Embryonic facial prominence (tissue), 1 donor: Measurements from ENCODE around the gene ACP2.
A peak's percentile ranks its signal among the peaks of the same experiment; 100 is the strongest.
"Not testable (repeated sequence)": the region's sequence is repeated elsewhere in the genome, so short reads cannot be mapped to it uniquely, and the experiment has no call there.

Experiments used
- DNase-seq: peaks from one replicate; pipeline ENCODE4 v3.0.0-alpha.2; 2016; ENCODE audit errors: extremely low spot score

The ACP2 gene

DNA sequence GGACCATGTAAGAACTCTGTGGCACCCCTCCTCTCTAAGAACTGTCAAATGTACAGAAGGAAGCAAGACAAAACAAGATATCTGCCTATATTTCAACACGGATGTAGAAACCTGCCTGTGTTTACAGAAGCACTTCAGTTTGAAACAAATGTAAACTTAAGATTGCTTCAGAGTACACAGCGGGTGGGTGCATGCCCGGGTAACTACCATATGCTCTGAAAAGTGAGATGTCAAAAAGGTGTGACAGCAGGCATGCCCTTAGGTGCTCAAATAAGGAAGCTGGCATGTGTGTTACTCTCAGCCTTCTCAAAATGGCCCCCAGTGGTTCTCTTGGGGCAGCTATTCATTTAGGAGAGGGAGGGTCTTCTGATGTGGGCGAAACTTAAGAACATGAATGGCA is 5.2 kb downstream of the ACP2 start:
- no peak for DNase-seq

DNA sequence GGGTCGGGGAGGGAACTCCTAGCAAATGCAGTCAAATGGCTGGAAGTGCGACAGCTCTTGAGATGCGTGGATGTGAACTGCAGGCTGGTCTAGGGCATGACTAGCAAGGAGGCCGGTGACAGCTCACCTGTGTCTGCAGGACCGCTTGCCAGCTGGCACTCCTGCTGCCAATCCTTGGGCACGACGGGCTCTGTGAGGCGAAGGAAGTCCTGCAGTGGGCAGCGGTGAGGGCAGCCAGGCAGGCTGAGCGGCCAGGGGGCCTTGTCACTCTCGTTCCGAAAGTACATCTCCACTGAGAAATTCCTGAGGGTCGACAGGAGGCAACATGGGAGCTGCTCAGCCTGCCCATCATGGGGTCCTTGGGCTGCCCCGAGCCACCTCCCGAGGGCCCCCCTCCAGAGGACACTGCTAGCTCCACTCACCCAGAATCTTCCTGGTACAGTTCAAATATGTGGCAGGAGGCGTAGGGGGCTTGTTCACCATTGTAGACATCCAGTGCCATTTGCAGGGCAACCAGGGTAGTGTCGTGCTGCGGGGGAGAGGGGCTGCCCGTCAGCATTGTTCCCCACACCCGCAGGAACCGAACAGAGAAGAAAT is 5.9 kb downstream of the ACP2 start:
- no peak for DNase-seq

DNA sequence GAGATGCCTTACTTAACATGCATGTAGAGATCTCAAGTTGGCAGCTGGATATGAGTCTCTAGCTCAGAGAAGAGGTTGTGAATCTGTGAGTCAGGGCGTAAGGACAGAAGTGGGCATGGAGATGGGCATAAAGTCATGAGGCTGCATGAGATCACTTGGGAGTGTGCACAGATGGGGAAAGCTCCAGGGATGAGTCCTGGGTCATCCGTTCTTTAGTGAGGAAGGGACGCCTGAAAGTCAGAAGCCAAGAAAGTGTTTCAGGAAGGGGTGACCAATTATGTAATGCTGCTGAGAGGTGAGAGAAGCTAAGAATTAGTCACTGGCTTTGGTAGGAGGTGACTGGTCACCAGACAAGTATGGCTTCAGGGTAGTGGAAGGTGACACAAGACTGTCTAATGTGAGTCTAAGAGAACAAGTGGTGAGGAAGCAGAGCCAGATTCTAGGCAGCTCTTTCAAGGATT is 6.7 kb downstream of the ACP2 start:
- no peak for DNase-seq

DNA sequence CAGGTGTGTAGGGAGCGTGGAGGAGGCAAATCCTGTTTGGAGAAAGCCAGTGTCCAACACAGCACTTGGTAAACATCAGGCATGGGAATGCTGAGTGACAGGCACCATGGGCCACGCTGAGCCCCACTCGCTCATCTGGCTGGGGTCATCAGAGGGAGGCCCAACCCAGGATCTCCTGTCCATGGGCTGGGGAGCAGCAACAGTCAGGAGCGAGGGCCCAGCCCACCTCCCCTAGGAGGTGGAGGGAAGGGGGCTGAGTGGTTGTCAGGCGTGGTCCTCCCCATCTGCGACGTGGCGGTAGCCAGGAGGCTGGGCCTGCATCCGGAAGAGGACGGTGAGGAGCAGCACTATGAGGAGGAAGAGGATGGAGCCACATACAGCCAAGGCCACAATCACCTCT is 8.8 kb downstream of the ACP2 start:
- DNase-seq = no peak

DNA sequence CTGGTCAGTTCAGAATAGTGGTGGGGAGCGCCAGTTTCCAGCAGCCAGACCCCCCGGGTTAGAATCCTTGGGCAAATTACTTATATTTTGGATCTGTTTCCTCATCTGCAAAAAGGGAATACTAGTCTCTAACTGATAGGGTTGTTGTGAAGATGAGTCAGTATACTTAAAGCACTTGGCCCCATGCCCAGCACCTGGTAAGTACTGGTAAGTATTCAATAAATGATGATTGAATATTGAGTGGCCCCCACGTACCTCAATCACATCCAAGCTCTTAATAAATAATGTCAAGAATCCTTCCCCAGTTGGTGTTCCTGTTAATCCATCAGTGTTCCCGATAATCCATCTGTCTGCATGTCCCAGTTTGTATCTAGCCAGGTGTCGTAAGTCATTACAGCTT is 12.1 kb downstream of the ACP2 start:
- DNase-seq = no peak

DNA sequence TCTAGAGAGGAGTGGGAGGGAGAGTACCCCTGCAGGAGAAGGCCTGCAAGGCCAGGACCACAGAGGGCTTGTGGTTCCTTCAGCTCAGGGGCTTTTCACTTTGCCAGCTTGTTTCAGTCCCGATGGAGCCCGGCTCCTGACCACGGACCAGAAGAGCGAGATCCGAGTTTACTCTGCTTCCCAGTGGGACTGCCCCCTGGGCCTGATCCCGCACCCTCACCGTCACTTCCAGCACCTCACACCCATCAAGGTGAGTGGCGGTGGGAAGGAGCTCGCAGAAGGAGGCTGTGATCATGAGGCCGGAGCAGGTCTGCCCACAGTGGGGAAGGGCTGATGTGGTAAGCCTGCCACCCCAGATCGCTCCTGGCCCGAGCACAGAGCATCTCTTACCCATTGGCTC is 13.5 kb downstream of the ACP2 start:
- DNase-seq = no peak

DNA sequence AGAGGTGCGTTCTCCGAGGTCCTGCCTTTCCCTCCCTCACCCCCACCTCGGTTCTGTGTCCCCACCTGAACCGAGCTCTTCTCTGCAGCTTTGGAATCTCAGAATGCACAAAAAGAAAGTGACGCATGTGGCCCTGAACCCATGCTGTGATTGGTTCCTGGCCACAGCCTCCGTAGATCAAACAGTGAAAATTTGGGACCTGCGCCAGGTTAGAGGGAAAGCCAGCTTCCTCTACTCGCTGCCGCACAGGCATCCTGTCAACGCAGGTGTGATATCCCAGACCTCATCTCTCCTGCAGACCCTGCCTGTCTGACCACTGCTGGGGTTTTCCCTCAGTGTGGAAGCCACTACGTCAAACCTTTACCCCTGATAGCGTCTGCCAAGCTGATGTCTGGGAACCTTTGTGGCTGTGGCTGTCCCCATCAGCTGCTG is 13.9 kb downstream of the ACP2 start:
- DNase-seq = no peak

DNA sequence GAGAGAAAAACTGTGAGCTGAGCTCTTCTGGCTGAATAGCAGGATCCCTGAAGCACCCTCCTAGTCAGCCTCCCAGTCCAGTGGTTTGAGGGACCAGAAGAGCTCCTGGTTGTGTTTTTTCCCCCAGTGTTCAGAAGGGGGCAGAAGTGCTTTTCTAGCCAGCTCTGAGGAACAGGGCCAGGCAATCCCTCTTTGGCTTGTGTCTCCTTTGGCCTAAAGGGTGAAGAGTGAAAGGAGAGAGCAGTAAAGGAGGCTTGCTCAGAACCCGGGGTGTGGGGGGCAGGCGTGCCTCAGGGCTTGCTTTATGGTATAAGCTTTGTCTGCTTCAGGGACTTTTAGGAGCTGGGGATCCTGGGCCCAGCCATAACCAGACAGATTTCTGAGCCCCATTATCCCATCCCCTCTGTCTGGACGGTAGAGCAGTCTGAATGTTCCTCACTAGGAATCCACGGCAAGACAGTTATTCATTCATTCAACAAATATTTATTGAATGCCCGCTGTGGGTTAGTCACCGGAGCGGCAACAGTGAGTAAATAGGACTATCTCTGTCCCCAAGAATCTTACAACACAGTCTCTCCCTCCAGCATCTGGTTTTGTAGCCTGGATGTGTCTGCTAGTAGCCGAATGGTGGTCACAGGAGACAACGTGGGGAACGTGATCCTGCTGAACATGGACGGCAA is 14.5 kb downstream of the ACP2 start:
- no peak for DNase-seq

DNA sequence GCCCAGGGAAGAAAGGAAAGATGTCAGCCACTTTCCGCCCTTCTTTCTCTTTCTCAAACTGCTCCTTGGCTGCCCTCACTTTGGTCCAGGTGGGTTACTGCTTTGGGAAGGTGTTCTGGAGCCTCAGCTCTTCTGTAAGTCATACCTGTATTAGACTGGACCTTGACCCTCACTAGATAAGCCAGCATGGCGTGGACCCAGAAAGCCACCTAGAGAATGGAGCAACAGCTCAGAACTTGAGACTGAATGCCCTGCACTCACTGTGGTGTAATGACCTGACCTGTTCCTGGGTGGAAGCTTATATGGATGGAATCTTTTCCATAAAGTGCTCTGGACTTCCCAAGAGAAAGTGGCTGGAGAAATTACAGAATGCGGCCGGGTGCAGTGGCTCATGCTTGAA is 15.6 kb downstream of the ACP2 start:
- no peak for DNase-seq

DNA sequence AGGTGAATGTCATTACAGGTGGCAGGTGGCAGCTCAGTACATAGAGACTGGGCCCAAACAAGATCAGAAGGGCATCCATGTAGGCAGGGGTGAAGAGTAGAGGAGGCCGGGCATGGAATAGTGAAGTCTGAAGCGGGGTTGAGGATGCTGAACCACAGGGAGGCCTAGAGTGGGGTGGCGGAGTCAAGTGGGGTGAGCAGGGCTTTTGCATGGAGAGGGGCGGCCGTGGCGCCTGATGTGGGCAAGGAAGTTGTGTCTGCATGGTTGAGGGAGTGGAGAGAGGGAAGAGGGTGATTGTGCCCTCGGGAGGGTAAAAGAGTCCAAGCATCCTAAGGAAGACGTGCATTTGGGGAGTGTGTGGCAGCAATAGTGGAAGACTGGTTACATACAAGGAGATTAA is 19.5 kb downstream of the ACP2 start:
- no peak for DNase-seq

DNA sequence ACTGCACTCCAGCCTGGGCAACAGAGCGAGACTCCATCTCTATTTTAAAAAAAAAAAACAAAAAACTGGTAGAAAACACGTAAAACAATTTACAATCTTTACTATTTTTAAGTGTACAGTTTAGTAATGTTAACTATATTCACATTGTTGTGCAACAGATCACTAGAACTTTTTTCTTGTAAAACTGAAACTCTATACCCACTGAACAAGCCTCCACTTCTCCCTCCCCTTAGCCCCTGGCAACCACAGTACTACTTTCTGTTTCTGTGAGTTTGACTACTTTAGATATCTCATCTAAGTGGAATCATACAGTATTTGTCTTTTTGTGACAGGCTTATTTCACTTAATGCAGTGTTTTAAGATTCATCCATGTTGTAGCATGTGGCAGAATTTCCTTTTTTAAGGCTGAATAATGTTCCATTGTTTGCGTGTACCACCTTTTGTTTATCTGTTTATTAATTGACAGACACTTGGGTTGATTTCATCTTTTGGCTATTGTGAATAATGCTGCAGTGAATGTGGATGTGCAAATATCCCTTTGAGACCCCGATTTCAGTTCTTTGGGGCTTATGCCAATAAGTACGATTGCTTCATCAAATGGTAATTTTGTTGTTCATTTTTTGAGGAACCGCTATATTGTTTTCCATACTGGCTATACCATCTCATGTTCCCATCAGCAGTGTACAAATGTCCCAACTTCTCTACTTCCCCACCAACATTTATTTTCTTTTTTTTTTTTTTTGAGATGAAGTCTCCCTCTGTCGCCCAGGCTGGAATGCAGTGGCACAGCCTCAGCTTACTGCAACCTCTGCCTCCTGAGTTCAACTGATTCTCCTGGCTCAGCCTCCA is 22.8 kb downstream of the ACP2 start:
- DNase-seq = no peak

DNA sequence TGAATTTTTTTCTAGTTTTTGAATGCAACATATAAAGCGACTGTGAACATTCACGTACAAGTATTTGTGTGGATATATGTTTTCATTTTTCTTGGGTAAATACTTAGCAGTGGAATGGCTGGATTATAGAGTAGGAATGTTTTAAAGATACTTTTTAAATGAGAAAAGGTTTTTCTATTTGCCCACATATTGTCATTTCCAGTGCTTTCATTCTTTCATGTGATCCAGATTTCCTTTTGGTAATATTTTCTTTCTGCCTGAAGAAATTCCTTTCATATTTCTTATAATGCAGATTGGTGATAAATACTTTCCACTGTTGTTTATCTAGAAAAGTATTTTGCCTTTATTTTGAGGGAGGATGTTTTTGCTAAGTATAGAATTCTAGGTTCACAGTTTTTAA is 25.9 kb downstream of the ACP2 start:
- no peak for DNase-seq

DNA sequence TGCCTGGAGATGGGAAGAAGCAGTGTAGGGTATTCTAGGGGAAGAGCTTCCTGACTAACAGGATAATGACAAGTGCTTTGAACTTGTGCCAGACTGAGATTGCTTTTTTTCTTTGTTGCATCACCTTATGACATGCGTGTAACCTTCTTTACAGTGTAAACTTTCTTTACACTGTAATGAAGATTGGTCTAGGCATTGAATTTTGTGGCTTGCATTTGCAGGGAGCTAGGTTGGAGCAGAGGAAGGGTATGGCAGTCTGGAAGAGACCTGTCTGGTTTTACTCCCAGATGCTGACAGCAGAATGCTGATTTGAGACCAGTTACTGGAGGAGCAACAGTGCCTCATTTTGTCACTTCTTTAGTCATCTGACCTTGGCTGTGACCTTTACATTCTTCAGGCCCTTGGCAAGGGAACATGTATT is 28.2 kb downstream of the ACP2 start:
- DNase-seq = no peak

DNA sequence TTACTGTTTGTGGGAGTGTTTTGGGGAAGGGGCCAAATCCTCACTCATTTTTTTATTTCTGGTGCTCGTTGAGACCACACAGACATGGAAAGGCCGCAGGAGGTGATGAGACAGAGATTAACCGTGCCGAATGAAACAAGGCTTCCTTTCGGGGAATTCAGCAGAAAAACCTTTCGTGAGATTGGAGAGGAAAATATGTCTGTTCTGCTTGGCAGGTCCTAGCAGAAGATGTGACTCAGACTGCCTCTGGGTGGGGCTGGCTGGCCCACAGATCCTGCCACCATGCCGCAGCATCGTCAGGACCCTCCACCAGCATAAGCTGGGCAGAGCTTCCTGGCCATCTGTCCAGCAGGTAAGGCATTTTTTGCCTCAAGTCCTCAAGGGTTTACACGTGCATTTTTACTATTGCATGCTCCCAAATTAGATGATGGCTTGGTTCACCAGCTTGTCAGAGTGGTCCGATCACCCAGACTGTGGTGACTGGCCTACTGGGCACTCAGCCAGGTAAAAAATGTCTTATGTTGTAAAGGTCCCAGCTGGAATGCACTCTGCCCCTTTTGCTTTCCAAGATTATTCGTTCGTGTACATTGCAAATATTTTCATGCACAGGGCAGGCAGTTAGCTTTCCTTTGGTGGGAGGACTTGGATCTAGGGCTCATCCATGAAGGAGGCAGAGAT is 32.4 kb downstream of the ACP2 start:
- DNase-seq = peak; percentile 7

DNA sequence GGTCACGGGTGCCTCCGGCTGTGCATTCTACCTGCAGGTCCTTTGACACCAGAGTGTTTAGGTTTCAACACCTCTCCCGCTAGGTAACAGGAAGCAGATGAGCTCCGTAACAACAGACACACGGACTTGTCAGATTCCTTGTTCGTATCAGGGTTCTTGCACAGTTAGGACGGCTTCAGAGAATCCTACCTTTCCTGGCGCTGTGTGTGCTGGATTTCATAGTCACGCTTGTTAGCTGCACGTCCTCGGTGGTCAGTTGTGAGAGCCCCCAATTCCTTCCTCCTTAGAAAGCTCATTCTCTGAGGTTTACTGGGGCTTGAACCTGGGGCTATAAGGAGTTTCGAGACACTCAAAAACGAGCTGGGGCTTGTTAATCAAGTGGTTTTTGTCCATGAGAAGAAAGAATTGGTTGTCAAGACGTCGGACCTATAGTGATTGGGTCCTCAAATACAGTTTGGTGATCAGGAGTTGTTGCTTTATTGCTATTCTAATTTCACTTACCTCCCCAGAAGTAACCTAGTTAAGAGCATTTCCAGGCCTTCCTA is 33.2 kb downstream of the ACP2 start:
- DNase-seq = no peak

DNA sequence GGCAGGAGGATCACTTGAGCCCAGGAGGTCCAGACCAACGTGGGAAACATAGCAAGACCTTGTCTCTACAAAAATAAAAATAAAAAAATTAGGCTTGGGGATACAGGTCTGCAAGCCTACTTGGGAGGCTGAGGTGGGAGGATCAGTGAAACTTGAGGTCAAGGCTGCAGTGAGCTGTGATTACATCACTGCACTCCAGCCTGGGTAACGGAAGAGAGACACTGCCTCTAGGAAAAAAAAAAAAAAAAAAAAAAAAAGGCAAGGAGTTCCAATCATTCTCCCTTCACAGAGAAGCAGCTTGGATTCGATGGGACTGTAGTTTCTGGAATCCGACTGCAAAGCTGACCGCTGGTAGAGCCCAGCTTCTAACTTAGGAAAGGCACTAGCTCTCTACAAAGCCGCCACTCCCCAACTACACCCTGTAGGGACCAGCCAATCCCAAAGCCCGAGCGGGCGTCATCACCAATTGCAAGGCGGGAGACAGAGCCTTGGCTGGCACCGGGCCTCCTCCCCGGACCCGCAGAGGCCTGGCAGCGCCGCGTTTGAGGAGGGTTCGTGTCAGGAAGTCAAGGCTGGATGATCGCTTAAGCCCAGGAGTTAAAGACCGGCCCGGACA is 34.6 kb downstream of the ACP2 start:
- no peak for DNase-seq

DNA sequence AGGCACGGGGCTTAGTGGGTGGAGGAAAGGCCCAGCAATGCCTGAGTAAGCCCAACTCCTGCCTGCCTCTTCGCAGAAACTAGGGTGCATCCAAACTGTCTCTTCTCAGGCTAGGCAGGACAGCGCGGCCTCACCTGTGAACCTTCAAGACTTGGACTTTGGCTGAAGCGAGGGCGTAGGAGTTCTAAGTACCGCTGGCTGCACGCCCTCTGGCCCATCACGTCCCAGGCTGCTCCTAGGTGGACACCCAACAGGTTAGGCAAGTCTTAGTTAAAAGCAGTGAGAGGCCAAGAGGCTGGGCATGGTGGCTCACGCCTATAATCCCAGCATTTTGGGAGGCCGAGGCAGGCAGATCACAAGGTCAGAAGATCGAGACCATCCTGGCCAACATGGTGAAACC is 35.7 kb downstream of the ACP2 start:
- no peak for DNase-seq

DNA sequence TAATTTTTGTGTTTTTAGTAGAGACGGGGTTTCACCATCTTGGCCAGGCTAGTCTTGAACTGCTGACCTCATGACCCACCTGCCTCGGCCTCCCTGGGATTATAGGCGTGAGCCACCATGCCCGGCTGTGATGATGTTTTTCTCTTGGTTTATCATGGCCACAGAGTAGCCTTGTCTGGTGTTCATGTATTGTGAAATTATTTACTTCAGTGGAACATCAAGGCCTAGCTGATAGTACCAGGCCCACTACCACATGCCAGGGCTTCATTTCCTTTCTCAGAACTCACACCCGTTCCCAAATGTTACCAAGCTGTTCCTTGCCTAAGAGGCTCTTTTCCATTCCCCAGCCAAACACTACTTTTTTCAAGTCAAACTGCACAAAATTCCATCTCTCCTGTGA is 40.0 kb downstream of the ACP2 start:
- DNase-seq = no peak

DNA sequence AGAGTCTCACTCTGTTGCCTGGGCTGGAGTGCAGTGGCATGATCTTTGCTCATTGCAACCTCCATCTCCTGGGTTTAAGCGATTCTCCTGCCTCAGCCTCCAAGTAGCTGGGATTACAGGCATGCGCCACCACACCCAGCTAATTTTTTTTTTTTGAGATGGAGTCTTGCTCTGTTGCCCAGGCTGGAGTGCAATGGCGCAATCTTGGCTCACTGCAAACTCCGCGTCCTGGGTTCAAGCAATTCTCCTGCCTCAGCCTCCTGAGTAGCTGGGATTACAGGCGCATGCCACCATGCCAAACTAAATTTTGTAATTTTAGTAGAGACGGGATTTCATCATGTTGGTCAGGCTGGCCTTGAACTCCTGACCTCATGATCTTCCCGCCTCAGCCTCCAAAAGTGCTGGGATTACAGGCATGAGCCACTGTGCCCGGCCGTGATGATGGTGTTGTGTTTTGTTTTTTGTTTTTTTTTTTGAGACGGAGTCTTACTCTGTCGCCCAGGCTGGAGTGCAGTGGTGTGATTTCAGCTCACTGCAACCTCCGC is 40.5 kb downstream of the ACP2 start:
- DNase-seq = not testable (repeated sequence)

DNA sequence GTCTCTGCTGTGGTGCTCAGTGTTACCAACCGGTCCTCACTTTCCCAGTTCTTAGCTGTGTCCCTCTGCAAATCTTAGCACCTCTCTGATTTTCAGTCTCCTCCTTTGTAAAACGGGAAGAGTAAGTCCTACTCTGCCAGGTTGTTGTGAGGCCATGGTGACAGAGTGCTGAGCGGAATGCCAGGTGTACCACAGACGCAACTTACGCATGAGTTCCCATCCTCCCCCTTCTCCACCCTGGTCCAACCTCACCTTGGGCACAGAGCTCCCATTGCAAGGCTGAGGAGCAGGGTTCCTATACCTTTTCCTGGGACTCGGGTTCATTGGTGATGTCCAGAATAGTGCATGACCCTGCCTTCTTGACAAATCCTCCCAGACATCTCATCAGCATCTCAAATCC is 41.2 kb downstream of the ACP2 start:
- DNase-seq = no peak

DNA sequence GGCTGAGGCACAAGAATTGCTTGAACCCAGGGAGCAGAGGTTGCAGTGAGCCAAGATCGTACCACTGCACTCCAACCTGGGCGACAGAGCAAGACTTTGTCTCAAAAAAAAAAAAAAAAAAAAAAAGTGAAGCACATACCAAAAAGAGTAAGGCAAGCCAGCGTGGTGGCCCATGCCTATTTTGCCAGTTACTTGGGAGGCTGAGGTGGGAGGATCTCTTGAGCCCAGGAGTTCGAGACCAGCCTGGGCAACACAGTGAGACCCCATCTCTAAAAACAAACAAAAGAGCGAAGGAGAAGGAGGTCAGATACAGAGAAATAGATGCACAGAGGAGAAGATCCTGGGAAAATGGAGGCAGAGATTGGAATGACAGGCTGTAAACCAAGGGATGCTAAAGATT is 42.0 kb downstream of the ACP2 start:
- not testable (repeated sequence) for DNase-seq
